Heart left ventricle (tissue), 13 donors: Measurements from ENCODE around the gene TMEM94.

Experiments
- CTCF ChIP-seq, 12 donors: fragments of 200-600 bp; sonication (generic) in 4 of 12; IDR thresholded peaks; one replicate each; pipeline versions ENCODE4 v1.5.0 to v1.8.0; 2018 to 2022; ENCODE audit warnings: antibody characterized with exemption in 12 of 12, mild to moderate bottlenecking in 5 of 12
- POLR2A ChIP-seq, 2 donors: fragments of 450-650 bp; IDR thresholded peaks; one replicate each; pipeline ENCODE4 v1.6.1; 2017; ENCODE audit warnings: antibody characterized with exemption in 2 of 2, mild to moderate bottlenecking in 2 of 2, moderate library complexity in 2 of 2
- donor health status: ischemic (EF 13 %, LVEDD 7.1; RV severe dilation, severe dysfunction).
- donor health status: DM: no; HTN: yes; CAD: no.
- donor health status: DM: no; HTN: no; CAD: no.
- donor health status: ischemic (EF 25% LVEDD 6.9; RV normal size, moderate dysfunction).
- donor health status: ischemic (EF 25% LVEDD 5.7; RV mildly dilated, moderate dysfunction).
- donor health status: ischemic (EF 35%, LVEDD 5.7; RV mildly dilated, moderate dysfunction).
- donor health status: nonischemic (EF 11% LVEDD 7.7; RV severe dilation, severe dysfunction).
- donor health status: DM: yes; HTN: yes; CAD: no.
- donor health status: PGD.
- donor health status: ischemic (EF 29% LVEDD 5.4; RV normal size, mild dysfunction).
- donor health status: nonischemic (EF 23%, LVEDD 6.1; RV moderate dilation, normal function).

- TF ChIP-seq CTCF (IDR thresholded peaks at IDR 0.05), result no peak
- TF ChIP-seq POLR2A (IDR thresholded peaks at IDR 0.05), result no peak
These were observed 12.4 kb downstream of the TMEM94 start for GRCh38 chr17:75468779-75469373.
